Stomach (tissue), 4 donors: ENCODE measurements around the gene ARFIP1.

ENCODE experiments used
- CTCF ChIP-seq, 7 experiments: fragments of 450-650 bp in 4 of 7; fragments of 200-600 bp in 3 of 7; sonication (generic) in 3 of 7; IDR thresholded peaks; one replicate each; pipeline ENCODE4 v1.5.1; 2016 to 2019; ENCODE audit warnings: antibody characterized with exemption in 7 of 7, control low read depth in 2 of 7, mild to moderate bottlenecking in 1 of 7
- POLR2A ChIP-seq, 4 donors: fragments of 450-650 bp; IDR thresholded peaks; one replicate each; pipeline ENCODE4 v1.6.1; 2016; ENCODE audit warnings: antibody characterized with exemption in 4 of 4, control low read depth in 2 of 4, mild to moderate bottlenecking in 1 of 4, moderate library complexity in 1 of 4

GRCh38 chr4:152862608-152863007, 82.9 kb downstream of the ARFIP1 start:
- TF ChIP-seq CTCF (IDR thresholded peaks at IDR 0.05) (no peak), POLR2A (IDR thresholded peaks at IDR 0.05) (no peak)
